Femur (tissue), 1 donor: ENCODE results near the gene CHRNG.

Experiments
- DNase-seq: peaks from one replicate; pipeline ENCODE4 v3.0.0-alpha.2; 2017

CHRNG gene

DNA sequence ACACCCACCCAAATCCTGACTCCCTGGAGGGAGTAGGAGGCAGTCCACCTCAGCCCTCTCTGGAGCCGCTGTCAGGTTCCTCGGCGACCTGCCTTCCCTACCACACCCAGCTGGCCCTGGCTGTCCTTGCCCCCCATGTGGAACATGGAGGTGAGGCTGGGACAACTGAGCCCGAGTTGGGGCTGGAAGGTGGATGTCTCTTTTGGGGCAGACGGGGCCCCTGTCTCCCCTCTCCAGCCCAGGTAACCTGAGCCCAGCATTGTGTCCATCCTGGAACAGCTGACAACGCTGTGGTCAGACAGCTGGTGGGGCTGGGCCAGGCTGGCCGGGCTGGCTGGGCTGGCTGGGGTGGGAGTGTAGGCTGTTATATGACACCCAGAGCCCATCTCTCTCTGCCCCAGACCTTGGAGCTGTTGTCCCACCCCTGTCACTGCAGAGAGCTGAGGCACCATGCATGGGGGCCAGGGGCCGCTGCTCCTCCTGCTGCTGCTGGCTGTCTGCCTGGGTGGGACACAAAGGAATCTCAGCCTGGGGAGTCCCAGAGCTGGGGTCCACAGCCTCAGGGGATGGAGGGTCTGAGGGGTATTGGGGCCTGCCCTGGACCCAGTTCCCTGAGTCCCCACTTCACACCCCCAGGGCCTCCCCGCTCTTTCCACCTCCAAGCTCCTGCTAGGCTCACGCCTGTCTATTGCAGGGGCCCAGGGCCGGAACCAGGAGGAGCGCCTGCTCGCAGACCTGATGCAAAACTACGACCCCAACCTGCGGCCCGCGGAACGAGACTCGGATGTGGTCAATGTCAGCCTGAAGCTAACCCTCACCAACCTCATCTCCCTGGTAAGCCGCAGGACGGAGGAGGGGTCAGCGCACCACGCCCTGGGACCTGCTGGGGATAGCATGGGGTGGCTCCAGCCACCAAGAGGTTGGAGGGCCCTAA lies at the start of gene CHRNG:
TSS of gene CHRNG (plus strand) at position 395 of the 934 bp plus-strand sequence. CDS start at position 451, 56 bp downstream.
- peak; percentile 79 for DNase-seq

DNA sequence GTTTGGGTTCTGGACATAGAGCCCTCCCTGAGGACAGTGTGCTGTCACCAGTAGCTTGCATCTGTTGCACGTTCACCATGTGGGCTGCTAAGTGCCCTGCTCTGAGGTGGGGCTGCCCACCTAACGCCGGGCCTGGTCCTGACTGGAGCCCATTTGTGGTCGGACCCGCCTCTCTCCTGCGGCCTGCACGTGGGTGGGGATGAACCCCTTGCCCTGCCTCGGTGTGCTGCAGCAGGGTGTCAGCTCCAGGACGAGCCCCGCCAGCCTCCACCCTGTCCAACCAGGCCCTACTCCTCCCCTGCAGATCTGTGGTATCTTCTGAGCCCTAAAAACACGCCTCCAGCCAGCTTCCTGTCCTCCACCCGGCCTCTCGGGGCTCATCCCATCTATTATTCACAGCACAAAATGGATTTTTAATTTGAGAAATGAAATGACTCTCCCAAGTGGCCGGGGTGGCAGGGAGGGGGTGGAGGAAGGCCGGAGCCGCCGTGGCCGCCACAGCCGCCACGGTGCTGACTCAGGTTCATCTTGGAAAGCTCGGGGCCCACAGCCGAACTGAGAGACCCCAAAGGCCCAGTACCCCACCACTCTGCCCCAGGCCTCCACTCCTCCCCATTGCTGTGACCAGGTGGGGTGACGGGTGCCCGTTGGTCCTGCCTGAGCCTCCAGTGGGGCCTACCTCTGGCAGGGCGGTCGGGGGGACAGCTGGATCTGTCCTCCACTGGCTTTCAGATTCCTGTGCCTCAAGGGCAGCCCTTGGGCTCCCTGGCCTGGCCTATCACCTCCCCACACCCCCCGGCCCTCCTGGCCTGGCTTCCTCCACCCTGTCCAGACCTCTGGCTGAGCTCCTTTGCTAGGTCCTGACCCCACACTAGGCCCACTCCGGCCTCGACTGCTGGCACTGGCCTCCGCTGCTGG lies 49.0 kb upstream of the CHRNG start:
- no peak for DNase-seq

DNA sequence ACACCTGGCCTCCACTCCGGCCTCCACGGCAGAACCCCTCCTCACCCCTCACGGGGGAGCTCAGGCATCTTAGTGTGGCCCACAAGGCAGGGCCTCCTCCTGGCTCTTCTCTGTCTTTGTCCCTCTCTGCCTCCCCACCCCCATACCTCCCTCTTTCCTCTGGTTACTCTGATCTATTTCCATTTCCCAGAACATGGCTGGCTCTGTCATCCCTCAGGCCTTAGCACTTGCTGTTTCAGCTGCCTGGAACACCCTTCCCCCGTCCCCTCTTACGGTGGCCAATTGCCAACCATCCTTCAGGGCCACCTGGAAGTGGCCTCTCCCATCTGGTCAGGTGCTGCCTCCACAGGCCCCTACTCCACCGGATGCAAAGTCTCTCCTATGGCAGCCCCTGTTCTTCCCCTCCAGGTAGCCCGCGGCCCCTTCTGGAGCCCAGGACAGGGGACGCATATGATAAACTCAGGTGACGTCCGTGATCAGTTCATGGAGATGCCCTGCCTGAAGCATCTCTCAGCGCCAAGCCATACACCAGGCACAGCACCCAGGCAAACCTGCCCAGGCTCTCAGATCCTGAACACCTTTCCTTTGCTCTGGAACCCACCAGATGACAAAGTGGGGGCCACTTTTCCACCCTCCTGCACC lies 48.2 kb upstream of the CHRNG start:
- no peak for DNase-seq

DNA sequence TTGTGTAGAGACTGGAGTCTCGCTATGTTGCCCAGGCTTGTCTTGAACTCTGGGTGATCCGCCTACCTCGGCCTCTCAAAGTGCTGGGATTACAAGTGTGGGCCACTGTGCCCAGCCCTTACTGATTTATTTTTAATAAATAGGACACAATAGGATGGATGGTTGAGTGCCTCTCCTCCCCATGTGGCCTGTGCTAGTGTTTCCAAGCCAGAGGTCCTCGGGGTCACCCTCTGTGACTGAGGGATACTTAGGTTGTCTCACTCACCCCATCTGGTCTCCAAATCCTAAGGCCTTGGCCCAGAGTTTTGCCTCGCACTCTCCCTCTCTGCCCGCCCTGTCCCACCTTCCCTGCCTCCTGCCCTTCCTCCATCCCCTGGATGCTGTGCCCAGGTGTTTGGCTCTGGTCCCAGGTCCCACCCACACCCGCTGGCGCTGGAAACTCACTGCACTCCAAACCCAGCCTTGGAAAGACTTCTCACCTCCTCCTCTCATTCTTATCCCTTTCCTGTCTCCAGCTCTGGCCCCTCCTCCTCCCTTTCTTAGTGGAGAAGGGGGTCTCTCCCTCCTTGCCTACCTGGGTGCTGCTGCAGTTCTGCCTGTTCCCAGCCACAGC lies 47.1 kb upstream of the CHRNG start:
- no peak for DNase-seq

DNA sequence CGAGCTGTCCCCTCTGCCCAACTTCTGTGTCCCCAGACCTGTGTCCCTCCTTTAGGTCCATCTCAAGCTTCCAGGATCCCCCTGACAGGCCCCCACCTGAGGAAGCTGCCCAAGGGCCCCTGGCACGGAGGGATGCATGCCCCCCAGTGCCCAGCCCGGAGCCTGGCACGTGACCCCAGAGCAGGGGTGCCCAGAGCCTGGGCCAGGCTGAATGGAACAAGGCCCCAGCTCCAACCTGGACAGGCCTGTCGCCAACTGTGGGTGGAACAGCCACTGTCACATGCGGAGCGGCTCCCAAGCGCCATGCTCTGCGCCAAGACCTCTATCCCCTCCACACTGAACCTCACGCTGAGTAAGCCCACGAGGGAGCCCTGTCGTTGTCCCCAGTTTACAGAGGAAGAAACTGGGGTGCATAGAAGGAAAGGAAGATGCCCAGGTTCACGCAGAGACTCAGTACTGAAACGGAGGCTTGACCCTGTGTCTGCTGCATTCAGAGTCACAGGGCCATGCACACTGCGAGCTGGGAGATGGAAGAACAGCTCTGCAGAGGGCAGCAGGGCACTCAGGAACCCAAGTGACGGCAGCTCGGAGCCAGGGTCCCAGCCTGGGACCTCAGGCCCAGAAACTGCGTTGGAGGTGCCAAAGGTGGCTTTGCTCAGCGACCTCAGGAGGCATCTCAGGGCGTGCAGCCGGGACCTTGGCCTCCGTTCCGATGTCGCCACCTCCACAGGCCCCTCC lies 46.4 kb upstream of the CHRNG start:
- no peak for DNase-seq

GRCh38 chr2:232493701-232494474 lies 45.6 kb upstream of the CHRNG start:
- DNase-seq = no peak

GRCh38 chr2:232494542-232494941 lies 45.0 kb upstream of the CHRNG start:
- no peak for DNase-seq

- DNase-seq = no peak
Observed at GRCh38 chr2:232495292-232495691, 44.2 kb upstream of the CHRNG start.

- DNase-seq = no peak
Observed at GRCh38 chr2:232496501-232497270, 42.8 kb upstream of the CHRNG start.

GRCh38 chr2:232497348-232497747 lies 42.1 kb upstream of the CHRNG start:
- no peak for DNase-seq

- DNase-seq = no peak
Observed at GRCh38 chr2:232498452-232498851, 41.0 kb upstream of the CHRNG start.

- no peak for DNase-seq
Observed at GRCh38 chr2:232501331-232501771, 38.1 kb upstream of the CHRNG start.

- DNase-seq = no peak
Observed at GRCh38 chr2:232501794-232502390, 37.6 kb upstream of the CHRNG start.

- DNase-seq = no peak
Observed at GRCh38 chr2:232502511-232502910, 37.0 kb upstream of the CHRNG start.

- DNase-seq = peak; percentile 46
Observed at GRCh38 chr2:232502911-232503808, 36.3 kb upstream of the CHRNG start.

- no peak for DNase-seq
Observed at GRCh38 chr2:232503809-232504323, 35.6 kb upstream of the CHRNG start.

DNA sequence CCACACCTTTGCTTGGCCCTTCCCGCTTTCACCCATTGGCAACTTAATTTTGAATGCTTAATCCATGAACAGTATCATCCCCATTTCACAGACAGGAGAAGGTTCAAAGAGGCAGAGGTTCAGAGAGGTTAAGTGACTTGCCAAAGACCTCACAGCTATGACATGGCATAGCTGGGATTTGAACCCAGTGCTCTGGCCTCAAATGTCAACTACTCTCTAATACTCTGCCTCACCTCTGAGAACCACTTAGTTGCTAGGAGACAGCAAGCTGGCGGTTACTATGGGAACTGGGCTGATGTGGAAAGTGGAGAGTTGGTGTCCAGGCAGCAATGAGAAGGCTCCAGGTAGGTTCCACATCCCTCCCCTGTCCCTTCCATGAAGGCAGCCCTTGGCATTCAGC lies 35.1 kb upstream of the CHRNG start:
- DNase-seq = no peak

DNA sequence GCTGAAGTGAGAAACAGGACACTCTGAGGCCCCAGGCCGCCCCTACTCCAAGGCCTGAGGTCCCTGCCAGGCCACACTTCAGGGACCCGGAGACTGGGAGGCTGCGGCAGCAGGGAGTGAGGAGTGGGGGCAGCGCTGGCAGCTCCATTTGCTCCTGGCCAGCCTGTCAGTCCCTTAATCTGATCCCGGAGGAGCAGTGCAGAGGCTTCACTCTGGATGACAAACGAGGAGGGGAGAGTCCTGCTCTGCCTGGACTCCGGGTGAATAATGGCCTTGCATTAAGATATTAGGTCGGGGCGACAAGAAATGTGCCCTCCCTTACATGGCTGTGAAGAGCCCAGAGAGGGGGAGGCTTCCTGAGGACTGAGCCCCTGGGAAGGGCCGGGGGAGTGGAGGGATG lies 33.6 kb upstream of the CHRNG start:
- no peak for DNase-seq
